HEK293 (cell line): ENCODE measurements around the gene DOK5.

Source experiments
- CTCF ChIA-PET: fragments of 350-600 bp; formaldehyde crosslinking; extraction: SDS; loops from one replicate; lab custom pipeline; 2021; ENCODE audit warnings: antibody characterized with exemption; lab: Yijun Ruan, JAX
- POLR2A ChIA-PET: fragments of 300-600 bp; formaldehyde crosslinking; extraction: SDS; loops from one replicate; lab custom pipeline; 2020; ENCODE audit warnings: antibody characterized with exemption, inconsistent platforms; lab: Yijun Ruan, JAX
- H3K27ac ChIP-seq: fragments of 200-500 bp; sonication (Bioruptor generic); 2 replicates; pipeline ENCODE4 v1.5.1; 2014; ENCODE audit warnings: low read depth, low read length, control low read depth, inconsistent platforms; ENCODE audit errors: extremely low read depth
- H3K36me3 ChIP-seq, 2 experiments: fragments of 200-500 bp in 1 of 2; sonication (Bioruptor generic) in 1 of 2; 1 replicate in 1 of 2; 2 replicates in 1 of 2; pipeline ENCODE4 v1.5.1; 2014 to 2017; ENCODE audit warnings: inconsistent platforms in 2 of 2, low read length in 2 of 2; ENCODE audit not compliant: control insufficient read depth in 2 of 2, insufficient read depth in 1 of 2
- H3K4me1 ChIP-seq: fragments of 200-500 bp; sonication (Bioruptor generic); 2 replicates; pipeline ENCODE4 v1.5.1; 2014; ENCODE audit warnings: mild to moderate bottlenecking, low read length, inconsistent platforms; ENCODE audit not compliant: control insufficient read depth, insufficient read depth
- H3K4me3 ChIP-seq: 2 replicates; pipeline ENCODE4 v1.5.1; 2011; ENCODE audit warnings: low read depth, mild to moderate bottlenecking, control low read depth, low read length, moderate library complexity
- H3K9me3 ChIP-seq: fragments of 200-500 bp; sonication (Bioruptor generic); 2 replicates; pipeline ENCODE4 v1.5.1; 2014; ENCODE audit warnings: low read depth, low read length, inconsistent platforms; ENCODE audit not compliant: control insufficient read depth, insufficient read depth
- HOXC10 ChIP-seq: sonication (generic); formaldehyde crosslinking; IDR thresholded peaks from 2 replicates; pipeline ENCODE4 v1.8.1; 2023; ENCODE audit warnings: mild to moderate bottlenecking, missing genetic modification reagents
- KLF17 ChIP-seq: fragments of 450-650 bp; formaldehyde crosslinking; IDR thresholded peaks from 2 replicates; pipeline ENCODE4 v1.5.1; 2016; ENCODE audit warnings: missing biosample characterization, missing genetic modification characterization
- MZF1 ChIP-seq: fragments of 450-650 bp; formaldehyde crosslinking; IDR thresholded peaks from 2 replicates; pipeline ENCODE4 v1.5.1; 2017; ENCODE audit warnings: missing biosample characterization, missing genetic modification characterization, borderline replicate concordance
- RBAK ChIP-seq: fragments of 450-650 bp; formaldehyde crosslinking; IDR thresholded peaks from 2 replicates; pipeline ENCODE4 v1.5.1; 2016; ENCODE audit warnings: missing biosample characterization, missing genetic modification characterization
- YY1 ChIP-seq: fragments of 450-650 bp; formaldehyde crosslinking; IDR thresholded peaks from 2 replicates; pipeline ENCODE4 v1.5.1; 2018; ENCODE audit warnings: missing biosample characterization, missing genetic modification characterization
- ZBTB1 ChIP-seq: fragments of 450-650 bp; formaldehyde crosslinking; IDR thresholded peaks from 2 replicates; pipeline ENCODE4 v1.5.1; 2016; ENCODE audit warnings: missing biosample characterization, missing genetic modification characterization
- ZNF23 ChIP-seq: fragments of 450-650 bp; formaldehyde crosslinking; IDR thresholded peaks from 2 replicates; pipeline ENCODE4 v1.5.1; 2016; ENCODE audit warnings: missing biosample characterization, missing genetic modification characterization, borderline replicate concordance
- ZNF274 ChIP-seq, 2 experiments: fragments of 200-500 bp in 1 of 2; fragments of 450-650 bp in 1 of 2; sonication (Bioruptor generic) in 1 of 2; formaldehyde crosslinking in 1 of 2; IDR thresholded peaks; 2 replicates each; pipeline versions ENCODE4 v1.5.1 to v1.6.1; 2014 to 2016; ENCODE audit warnings: borderline replicate concordance in 1 of 2, inconsistent platforms in 1 of 2, low read length in 1 of 2, missing biosample characterization in 1 of 2, missing genetic modification characterization in 1 of 2
- ZNF366 ChIP-seq: fragments of 450-650 bp; formaldehyde crosslinking; conservative IDR thresholded peaks from 2 replicates; pipeline ENCODE4 v1.5.1; 2016; ENCODE audit warnings: missing biosample characterization, missing genetic modification characterization
- ZNF48 ChIP-seq: fragments of 450-650 bp; formaldehyde crosslinking; IDR thresholded peaks from 2 replicates; pipeline ENCODE4 v1.5.1; 2016; ENCODE audit warnings: missing biosample characterization, missing genetic modification characterization
- ZNF510 ChIP-seq: fragments of 450-650 bp; formaldehyde crosslinking; IDR thresholded peaks from 2 replicates; pipeline ENCODE4 v1.5.1; 2018; ENCODE audit warnings: mild to moderate bottlenecking, missing genetic modification characterization, missing biosample characterization; ENCODE audit not compliant: insufficient replicate concordance
- ZNF521 ChIP-seq: fragments of 450-650 bp; formaldehyde crosslinking; IDR thresholded peaks from 2 replicates; pipeline ENCODE4 v1.5.1; 2017; ENCODE audit warnings: missing biosample characterization, mild to moderate bottlenecking, missing genetic modification characterization
- ZNF558 ChIP-seq: fragments of 450-650 bp; formaldehyde crosslinking; IDR thresholded peaks from 2 replicates; pipeline ENCODE4 v1.5.1; 2016; ENCODE audit warnings: missing biosample characterization, missing genetic modification characterization
- ZNF610 ChIP-seq: fragments of 450-650 bp; formaldehyde crosslinking; IDR thresholded peaks from 2 replicates; pipeline ENCODE4 v1.5.1; 2016; ENCODE audit warnings: missing biosample characterization, missing genetic modification characterization, borderline replicate concordance
- ZNF777 ChIP-seq: fragments of 450-650 bp; formaldehyde crosslinking; IDR thresholded peaks from 2 replicates; pipeline ENCODE4 v1.5.1; 2017; ENCODE audit warnings: missing biosample characterization, missing genetic modification characterization, borderline replicate concordance
- ZXDB ChIP-seq: fragments of 450-650 bp; formaldehyde crosslinking; IDR thresholded peaks from 2 replicates; pipeline ENCODE4 v1.5.1; 2016; ENCODE audit warnings: missing biosample characterization, missing genetic modification characterization
- TF ChIP-seq, protein P1 (sequence below): fragments of 450-650 bp; formaldehyde crosslinking; IDR thresholded peaks from 2 replicates; pipeline ENCODE4 v1.5.1; 2016; ENCODE audit warnings: missing biosample characterization, missing genetic modification characterization
- TF ChIP-seq, protein P2 (sequence below): sonication (generic); formaldehyde crosslinking; IDR thresholded peaks from 2 replicates; pipeline ENCODE4 v1.8.1; 2022; ENCODE audit warnings: mild to moderate bottlenecking, moderate library complexity, missing genetic modification reagents
- TF ChIP-seq, protein P3 (sequence below): fragments of 450-650 bp; formaldehyde crosslinking; conservative IDR thresholded peaks from 2 replicates; pipeline ENCODE4 v1.5.1; 2016; ENCODE audit warnings: low read depth, missing biosample characterization, missing genetic modification characterization
- TF ChIP-seq, protein P4 (sequence below): fragments of 450-650 bp; formaldehyde crosslinking; IDR thresholded peaks from 2 replicates; pipeline ENCODE4 v1.5.1; 2016; ENCODE audit warnings: missing biosample characterization, missing genetic modification characterization

The DOK5 gene

GRCh38 chr20:54456961-54457360 is 18.4 kb upstream of the DOK5 start:
- POLR2A ChIA-PET, result no interaction called here
- no peak overlapping the region for H3K27ac ChIP-seq
- no peaks in the 10 kb centered on the region for H3K9me3 ChIP-seq
- H3K4me3 ChIP-seq, result no peak overlapping the region
- no peaks in the 10 kb centered on the region for H3K4me1 ChIP-seq
- H3K36me3 ChIP-seq, result no peaks in the 10 kb centered on the region
- no peak for TF ChIP-seq ZNF274 (IDR thresholded peaks at IDR 0.05; ENCODE audit: low read length)
- TF ChIP-seq ZNF274 (tag by site-specific recombination; IDR thresholded peaks at IDR 0.05; ENCODE audit: borderline replicate concordance), result no peak
- TF ChIP-seq MZF1, result no peak
- TF ChIP-seq ZNF610 (tag by site-specific recombination), result no peak
- no peak for TF ChIP-seq ZNF558 (tag by site-specific recombination)
- TF ChIP-seq ZNF510 (tag by site-specific recombination), result no peak
- TF ChIP-seq, protein P1, sequence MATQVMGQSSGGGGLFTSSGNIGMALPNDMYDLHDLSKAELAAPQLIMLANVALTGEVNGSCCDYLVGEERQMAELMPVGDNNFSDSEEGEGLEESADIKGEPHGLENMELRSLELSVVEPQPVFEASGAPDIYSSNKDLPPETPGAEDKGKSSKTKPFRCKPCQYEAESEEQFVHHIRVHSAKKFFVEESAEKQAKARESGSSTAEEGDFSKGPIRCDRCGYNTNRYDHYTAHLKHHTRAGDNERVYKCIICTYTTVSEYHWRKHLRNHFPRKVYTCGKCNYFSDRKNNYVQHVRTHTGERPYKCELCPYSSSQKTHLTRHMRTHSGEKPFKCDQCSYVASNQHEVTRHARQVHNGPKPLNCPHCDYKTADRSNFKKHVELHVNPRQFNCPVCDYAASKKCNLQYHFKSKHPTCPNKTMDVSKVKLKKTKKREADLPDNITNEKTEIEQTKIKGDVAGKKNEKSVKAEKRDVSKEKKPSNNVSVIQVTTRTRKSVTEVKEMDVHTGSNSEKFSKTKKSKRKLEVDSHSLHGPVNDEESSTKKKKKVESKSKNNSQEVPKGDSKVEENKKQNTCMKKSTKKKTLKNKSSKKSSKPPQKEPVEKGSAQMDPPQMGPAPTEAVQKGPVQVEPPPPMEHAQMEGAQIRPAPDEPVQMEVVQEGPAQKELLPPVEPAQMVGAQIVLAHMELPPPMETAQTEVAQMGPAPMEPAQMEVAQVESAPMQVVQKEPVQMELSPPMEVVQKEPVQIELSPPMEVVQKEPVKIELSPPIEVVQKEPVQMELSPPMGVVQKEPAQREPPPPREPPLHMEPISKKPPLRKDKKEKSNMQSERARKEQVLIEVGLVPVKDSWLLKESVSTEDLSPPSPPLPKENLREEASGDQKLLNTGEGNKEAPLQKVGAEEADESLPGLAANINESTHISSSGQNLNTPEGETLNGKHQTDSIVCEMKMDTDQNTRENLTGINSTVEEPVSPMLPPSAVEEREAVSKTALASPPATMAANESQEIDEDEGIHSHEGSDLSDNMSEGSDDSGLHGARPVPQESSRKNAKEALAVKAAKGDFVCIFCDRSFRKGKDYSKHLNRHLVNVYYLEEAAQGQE (tag by site-specific recombination), result no peak
- TF ChIP-seq, protein P2, sequence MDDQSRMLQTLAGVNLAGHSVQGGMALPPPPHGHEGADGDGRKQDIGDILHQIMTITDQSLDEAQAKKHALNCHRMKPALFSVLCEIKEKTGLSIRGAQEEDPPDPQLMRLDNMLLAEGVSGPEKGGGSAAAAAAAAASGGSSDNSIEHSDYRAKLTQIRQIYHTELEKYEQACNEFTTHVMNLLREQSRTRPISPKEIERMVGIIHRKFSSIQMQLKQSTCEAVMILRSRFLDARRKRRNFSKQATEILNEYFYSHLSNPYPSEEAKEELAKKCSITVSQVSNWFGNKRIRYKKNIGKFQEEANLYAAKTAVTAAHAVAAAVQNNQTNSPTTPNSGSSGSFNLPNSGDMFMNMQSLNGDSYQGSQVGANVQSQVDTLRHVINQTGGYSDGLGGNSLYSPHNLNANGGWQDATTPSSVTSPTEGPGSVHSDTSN (CRISPR knock-in tag), result no peak
- TF ChIP-seq ZNF23, result no peak
- TF ChIP-seq YY1 (tag by site-specific recombination), result no peak
- no peak for TF ChIP-seq RBAK
- TF ChIP-seq ZNF48 (tag by site-specific recombination), result no peak
- TF ChIP-seq, protein P3, sequence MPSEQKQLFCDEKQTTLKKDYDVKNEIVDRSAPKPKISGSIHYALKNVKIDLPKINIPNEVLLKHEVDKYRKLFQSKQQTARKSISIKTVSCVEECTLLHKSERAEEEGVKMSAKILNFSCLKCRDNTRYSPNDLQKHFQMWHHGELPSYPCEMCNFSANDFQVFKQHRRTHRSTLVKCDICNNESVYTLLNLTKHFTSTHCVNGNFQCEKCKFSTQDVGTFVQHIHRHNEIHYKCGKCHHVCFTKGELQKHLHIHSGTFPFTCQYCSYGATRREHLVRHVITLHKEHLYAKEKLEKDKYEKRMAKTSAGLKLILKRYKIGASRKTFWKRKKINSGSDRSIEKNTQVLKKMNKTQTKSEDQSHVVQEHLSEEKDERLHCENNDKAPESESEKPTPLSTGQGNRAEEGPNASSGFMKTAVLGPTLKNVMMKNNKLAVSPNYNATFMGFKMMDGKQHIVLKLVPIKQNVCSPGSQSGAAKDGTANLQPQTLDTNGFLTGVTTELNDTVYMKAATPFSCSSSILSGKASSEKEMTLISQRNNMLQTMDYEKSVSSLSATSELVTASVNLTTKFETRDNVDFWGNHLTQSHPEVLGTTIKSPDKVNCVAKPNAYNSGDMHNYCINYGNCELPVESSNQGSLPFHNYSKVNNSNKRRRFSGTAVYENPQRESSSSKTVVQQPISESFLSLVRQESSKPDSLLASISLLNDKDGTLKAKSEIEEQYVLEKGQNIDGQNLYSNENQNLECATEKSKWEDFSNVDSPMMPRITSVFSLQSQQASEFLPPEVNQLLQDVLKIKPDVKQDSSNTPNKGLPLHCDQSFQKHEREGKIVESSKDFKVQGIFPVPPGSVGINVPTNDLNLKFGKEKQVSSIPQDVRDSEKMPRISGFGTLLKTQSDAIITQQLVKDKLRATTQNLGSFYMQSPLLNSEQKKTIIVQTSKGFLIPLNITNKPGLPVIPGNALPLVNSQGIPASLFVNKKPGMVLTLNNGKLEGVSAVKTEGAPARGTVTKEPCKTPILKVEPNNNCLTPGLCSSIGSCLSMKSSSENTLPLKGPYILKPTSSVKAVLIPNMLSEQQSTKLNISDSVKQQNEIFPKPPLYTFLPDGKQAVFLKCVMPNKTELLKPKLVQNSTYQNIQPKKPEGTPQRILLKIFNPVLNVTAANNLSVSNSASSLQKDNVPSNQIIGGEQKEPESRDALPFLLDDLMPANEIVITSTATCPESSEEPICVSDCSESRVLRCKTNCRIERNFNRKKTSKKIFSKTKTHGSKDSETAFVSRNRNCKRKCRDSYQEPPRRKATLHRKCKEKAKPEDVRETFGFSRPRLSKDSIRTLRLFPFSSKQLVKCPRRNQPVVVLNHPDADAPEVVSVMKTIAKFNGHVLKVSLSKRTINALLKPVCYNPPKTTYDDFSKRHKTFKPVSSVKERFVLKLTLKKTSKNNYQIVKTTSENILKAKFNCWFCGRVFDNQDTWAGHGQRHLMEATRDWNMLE (tag by site-specific recombination), result no peak
- TF ChIP-seq ZNF366 (tag by site-specific recombination), result no peak
- TF ChIP-seq KLF17 (tag by site-specific recombination), result no peak
- CTCF ChIA-PET, result no interaction called here

- Histone ChIP-seq H3K27ac (no peak overlapping the region), H3K9me3 (no peaks in the 10 kb centered on the region), H3K4me3 (no peak overlapping the region), H3K4me1 (no peaks in the 10 kb centered on the region), H3K36me3 (no peaks in the 10 kb centered on the region)
- TF ChIP-seq ZBTB1 (no peak), ZNF777 (tag by site-specific recombination) (no peak), HOXC10 (CRISPR knock-in tag) (no peak), ZNF521 (tag by site-specific recombination) (no peak), ZXDB (no peak)
- TF ChIP-seq, protein P4, sequence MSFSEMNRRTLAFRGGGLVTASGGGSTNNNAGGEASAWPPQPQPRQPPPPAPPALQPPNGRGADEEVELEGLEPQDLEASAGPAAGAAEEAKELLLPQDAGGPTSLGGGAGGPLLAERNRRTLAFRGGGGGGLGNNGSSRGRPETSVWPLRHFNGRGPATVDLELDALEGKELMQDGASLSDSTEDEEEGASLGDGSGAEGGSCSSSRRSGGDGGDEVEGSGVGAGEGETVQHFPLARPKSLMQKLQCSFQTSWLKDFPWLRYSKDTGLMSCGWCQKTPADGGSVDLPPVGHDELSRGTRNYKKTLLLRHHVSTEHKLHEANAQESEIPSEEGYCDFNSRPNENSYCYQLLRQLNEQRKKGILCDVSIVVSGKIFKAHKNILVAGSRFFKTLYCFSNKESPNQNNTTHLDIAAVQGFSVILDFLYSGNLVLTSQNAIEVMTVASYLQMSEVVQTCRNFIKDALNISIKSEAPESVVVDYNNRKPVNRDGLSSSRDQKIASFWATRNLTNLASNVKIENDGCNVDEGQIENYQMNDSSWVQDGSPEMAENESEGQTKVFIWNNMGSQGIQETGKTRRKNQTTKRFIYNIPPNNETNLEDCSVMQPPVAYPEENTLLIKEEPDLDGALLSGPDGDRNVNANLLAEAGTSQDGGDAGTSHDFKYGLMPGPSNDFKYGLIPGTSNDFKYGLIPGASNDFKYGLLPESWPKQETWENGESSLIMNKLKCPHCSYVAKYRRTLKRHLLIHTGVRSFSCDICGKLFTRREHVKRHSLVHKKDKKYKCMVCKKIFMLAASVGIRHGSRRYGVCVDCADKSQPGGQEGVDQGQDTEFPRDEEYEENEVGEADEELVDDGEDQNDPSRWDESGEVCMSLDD (tag by site-specific recombination), result no peak
- TF ChIP-seq, all 188 proteins: peak for 0
- ChIA-PET CTCF (no interaction called here), POLR2A (no interaction called here)
These were observed 17.2 kb upstream of the DOK5 start for GRCh38 chr20:54458219-54458618.
